ENCODE results near the gene SIGLEC1. TPM values are rescaled to one million over a fixed set of nuclear protein-coding genes. Genes with fewer than 3 reads are reported as not detected.

SIGLEC1 gene
- total RNA-seq, 1 experiment from 2014 or later, result not detected

DNA sequence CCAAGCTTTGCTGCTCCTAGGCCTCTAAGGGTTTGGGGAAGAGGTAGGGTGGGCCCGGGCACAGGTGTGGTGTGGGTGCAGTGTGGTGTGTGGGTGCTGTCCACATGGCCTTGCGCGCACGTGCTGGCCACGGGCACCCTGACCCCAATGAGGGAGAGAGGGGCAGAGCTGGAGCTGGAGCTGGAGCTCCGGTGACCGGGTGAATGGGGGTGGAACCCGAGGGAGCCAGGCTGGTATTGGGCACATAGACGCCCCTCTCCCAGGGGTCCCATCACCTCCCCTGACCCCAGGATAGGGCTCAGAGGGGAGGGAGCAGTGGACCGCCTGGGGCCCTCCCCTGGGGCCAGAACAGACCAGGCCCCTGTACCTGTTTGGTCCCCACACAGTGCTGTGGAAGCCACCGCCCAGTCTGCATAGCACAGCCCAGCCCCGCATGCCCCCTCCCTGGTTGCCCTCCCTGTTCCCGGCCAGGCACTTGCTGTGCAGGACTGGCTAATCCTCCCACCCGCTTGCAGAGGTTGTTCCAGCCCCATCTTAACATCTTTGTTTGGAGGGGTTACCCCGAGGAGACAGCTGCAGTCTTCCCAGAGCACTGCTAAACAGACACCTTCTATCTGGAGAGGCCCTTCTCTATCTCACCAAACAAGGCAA is 31.6 kb downstream of the SIGLEC1 start:
- no peak for DNase-seq (ENCODE audit: low read depth)

DNA sequence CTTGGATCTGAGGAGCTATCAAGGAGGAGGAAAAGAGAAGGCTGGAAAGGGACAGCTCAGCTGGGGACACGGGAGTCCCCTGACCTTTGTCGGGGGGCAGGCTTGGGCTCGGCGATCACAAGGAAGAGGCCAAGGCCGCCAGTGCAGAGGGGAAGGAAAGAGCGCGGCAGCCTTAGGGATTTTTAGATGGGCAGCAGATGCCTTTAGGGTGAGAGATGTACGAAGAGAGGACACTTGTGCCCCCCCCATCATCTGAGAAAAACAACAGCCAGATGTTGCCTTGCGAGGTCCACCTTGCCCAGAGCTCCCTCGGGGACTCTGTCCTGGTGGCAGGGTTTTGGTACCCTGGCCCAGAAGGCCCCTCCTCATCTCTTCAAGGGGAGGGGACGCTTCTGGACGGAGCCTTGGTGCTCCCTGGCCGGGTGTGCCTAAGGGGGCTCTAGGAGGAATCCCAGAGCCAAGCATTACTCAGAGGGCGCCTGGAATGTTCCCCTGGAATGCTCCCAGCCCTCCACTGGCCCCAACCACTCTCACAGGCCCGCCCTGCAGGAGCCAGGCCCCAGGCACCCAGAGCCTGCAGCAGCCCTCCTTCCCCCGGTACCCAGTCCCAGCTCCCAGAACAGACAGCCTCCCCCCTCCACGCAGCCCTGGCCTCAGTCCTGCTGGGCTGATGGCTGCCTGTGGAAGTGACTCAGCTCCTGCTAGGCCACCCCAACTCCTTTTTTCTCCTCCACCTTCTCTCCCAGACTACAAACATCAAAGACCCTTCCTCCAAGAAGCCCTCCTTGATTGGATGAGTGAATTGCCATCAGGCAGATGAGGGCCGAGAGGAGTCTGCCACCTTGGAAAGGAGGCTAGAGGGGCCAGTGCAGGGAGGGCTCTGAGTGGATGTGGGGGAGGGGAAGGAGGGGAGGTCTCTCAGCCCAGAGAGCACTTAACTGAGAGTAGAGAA is 32.4 kb downstream of the SIGLEC1 start:
- peak; percentile 55 for DNase-seq (ENCODE audit: low read depth)

GRCh38 chr20:3678856-3679720 is 33.3 kb downstream of the SIGLEC1 start:
- no peak for DNase-seq (ENCODE audit: low read depth)

- no peak for DNase-seq (ENCODE audit: low read depth)
These were observed 34.2 kb downstream of the SIGLEC1 start for GRCh38 chr20:3678198-3678597.

DNA sequence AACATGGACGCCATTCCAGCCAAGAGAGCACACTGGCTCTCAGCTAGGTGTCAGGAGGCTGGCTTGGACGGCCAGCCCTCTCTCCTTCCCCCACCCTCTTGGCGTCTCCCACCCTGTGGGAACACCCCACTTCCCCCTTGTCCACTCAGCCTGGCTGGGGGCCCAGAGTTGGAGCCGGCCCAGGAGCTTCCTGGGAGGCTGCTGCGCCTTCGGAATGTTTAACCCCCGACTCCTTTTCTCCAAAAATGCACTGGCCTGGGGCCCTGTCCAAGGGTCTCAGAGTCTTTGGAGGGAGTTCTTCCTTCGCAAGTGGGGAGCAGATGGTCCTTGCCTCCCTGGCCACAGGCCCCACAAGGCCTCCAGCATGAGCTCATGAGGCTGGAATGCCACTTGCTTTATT is 34.7 kb downstream of the SIGLEC1 start:
- DNase-seq (ENCODE audit: low read depth), result no peak

GRCh38 chr20:3674995-3675900 is 37.2 kb downstream of the SIGLEC1 start:
- DNase-seq (ENCODE audit: low read depth), result no peak

DNA sequence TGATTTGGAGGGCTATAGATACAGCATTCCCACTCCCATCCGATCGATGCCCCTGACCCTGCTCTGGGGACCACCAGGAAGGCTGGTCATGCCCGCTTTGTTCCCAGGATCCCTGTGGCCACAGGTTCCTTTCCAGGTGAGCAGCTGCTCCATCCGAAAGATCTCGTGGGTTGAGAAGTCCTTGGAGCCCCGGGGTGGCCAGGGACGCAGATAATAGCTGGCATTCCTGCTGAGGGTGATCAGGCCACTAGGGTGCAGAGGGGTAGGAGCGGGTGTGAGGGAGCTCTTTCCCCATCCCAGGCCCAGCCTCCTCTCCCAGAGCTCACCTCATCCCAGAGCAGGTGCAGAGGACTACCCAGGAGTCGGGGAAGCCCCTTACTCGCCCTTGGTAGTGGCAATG is 38.0 kb downstream of the SIGLEC1 start:
- no peak for DNase-seq (ENCODE audit: low read depth)

GRCh38 chr20:3673221-3674070 is 39.0 kb downstream of the SIGLEC1 start:
- no peak for DNase-seq (ENCODE audit: low read depth)

GRCh38 chr20:3672547-3673171 is 39.7 kb downstream of the SIGLEC1 start:
- DNase-seq (ENCODE audit: low read depth), result no peak

DNA sequence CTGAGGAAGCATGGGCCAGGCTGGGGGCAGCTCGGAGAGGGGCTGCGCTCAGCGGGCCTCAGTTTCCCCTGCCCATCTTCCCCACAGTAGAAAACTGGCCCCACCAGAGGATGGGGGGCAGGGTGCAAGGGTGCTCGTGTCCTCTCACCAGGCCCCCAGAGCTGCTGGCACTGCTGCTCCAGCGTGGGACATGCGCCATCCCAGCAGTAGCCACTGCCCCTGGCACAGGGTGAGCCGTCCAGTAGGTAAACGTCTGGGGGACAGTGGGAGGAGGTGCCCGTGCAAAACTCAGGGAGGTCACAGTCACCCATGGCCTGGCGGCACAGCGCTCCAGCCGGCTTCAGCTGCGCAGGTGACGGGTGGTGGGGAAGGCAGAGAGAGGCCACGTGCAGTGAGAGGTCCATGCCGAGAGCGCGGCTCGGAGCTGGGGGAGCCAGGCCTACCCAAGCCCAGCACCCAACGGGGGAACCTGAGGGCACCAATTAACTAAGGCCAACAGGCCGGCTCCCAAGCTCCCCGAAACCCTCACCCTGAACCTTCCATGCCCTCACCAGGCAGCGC is 40.3 kb downstream of the SIGLEC1 start:
- no peak for DNase-seq (ENCODE audit: low read depth)

DNA sequence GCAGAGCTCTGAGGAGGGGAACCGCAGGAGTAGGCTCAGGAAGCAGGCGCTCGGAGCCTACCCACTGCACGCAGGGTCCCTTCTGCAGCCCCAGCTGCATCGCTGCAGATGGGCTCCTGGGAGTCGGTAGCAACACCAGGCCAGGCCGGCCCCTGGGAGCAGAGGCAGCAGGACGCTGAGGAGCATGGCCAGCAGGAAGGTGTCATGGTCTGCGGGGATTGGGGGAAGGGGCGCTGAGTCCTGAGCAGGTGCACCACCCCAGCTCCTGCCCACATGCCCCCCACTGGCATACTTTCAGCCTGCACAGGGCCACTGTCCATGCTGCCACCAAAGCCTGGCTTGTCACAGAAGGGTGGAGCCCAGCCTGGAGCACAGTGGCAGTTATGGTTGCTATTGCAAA is 41.5 kb downstream of the SIGLEC1 start:
- no peak for DNase-seq (ENCODE audit: low read depth)

- DNase-seq (ENCODE audit: low read depth), result no peak
These were observed 41.9 kb downstream of the SIGLEC1 start for GRCh38 chr20:3670511-3670910.

- DNase-seq (ENCODE audit: low read depth), result no peak
These were observed 42.6 kb downstream of the SIGLEC1 start for GRCh38 chr20:3669710-3670367.

DNA sequence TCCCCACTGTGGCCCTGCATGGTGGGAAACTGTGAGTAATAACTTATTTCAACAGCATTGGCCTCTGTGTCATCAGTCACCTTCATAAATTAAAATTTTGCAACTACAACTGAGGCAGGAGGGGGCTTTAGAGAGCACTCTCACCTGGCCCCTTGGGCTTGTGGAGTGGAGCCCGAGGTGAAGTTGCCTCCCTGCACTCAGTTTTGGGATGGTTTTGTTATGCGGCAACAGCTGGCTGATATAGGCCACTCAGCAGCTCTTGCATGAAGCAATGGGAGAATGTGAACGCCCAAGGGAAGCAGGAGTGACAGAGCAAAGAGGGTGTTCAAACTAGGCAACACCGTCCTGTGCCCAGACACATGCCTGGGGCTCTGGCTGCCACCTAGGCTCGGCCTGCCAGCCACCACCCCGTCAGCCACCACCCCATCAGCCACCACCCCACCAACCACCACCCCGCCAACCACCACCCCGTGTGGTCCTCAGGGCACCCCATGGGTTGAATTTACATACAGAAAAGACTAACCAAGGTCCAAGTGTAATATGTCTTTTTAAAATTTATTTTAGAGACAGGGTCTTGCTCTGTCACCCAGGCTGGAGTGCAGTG is 44.9 kb downstream of the SIGLEC1 start:
- no peak for DNase-seq (ENCODE audit: low read depth)

DNA sequence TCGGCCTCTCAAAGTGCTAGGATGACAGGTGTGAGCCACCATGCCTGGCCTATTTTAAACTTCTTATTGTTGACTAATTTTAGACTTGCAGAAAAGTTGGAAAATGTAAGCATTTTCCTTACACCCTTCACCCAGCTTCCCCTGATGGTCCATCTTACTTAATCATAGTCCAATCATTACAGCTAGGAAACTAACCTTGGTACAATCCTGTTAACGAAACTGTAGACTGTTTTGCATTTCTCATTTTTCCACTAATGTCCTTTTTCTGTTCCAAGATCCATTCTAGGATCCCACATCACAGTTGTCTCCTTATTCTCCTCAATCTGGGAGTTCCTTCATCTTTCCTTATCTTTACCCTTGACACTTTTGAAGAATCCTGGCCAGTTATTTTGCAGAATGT is 48.5 kb downstream of the SIGLEC1 start:
- no peak for DNase-seq (ENCODE audit: low read depth)

- DNase-seq (ENCODE audit: low read depth), result no peak
These were observed 49.2 kb downstream of the SIGLEC1 start, which contains the start of gene GFRA4 for GRCh38 chr20:3663031-3663701. Gene GFRA4 (minus strand): TSS chr20:3663399. CDS start chr20:3663399, 0 bp downstream.
